ENCODE measurements around the gene STIM1.
A peak's percentile ranks its signal among the peaks of the same experiment; 100 is the strongest.
"Not testable (repeated sequence)": the region's sequence is repeated elsewhere in the genome, so short reads cannot be mapped to it uniquely, and the experiment has no call there.

STIM1 gene

GRCh38 chr11:3854977-3855807 lies at the start of gene STIM1:
Gene STIM1 (plus strand): TSS chr11:3855664. CDS start chr11:3856271, 607 bp downstream.
- peak; percentile 93 to 98 (median 94) for DNase-seq

DNA sequence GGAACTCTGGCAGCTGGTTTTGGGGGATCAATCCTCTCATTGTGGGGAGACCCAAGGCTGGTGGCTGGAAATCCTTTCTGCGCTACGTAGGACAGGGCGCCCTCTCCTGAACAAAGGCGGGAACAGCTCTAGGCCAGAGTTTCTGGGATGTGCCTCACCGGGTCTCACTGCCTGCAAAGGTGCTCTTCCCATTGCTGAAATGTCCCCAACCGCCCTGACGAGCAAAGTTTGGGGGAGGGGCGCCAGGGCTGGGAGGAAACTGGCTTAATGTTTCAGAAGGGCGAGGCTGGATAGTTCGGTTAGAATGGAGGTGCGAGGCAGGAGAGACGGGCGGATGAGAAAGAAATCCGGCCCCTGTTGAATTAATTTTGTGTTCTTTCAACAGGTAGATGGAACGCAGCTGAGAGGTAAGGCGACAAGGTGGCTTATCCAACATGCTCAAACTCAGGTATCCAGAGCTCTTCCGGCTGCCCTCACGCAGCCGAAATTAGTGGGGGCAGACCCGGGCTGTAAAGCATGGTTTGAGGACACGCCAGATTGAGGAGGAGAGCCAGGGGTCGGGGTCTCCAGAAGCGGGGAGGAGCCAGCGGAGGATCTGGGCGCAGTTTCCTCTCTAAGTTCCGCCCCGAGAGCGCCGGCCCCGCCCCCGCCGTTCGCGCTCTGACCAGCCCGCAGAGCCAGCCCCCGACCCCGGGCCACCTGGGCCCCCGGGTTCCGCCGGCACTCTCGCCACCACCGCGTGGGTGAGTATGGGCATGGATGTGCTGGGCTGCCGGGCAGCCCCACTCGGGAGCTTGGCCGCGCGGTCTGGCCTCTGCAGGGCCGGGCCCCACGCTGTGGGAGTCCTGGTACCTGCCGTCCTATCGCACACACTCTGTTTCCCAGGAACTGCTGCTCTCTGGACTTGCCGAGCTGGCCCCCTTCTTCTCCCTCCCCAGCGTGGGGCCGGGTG lies 47.3 kb upstream of the STIM1 start, which contains the start of gene PGAP2:
PGAP2 (plus strand) TSS at position 652 of the 952 bp plus-strand sequence. CDS start 2,700 bp downstream, outside the sequence.
- peak in 3 of 4 experiments; percentile 14 to 26 (median 23) for DNase-seq

DNA sequence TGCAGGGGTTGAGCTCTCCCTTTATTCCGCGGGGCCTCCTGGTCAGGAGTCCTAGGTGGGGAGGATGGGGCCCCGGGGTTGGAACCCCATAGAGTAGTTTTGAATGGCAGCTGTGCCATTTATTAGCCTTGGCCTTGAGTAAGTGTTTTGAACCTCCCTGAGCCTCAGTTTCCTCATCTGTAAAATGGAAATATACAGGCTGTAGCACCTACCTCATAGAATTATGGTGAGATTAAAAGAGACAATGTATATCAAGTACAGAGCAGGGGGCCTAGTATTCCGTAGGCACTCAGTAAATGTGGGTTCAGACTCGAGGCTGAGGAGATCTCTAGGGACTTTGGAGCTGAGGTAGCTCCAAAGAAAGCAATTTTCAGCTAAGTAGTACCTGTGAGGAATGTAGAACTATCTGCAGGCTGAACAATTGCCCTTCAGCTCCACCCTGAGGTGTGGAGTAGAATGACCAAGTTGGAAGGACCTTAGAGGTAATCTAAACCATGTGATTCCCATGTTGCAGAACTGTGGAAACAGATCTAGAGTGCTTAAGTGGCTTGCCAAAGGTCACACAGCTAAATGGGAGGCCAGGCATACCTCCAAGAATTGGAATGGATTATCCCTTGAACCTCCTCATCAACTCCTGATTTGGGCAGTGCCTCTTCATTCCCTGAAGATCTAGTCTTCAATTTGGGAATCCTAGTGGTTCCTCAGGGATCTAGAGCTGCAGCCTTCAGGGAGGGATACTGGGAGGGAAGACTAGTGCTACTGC lies 46.4 kb upstream of the STIM1 start:
- no peak for DNase-seq

DNA sequence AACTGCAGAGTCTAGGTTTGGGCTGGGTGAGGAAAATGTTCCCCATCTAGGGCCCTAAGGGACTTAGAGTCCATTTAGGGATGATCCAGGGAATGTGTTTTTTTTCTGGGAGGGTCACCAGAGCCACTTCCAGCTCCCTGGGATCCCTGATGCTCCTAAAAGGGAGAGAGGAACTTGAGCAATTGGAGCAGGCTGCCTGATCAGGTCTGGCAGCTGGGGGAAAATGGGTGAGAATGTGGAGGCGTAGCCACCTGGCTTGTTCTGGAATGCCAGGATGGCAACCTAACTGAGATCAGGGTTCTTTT lies 45.9 kb upstream of the STIM1 start:
- DNase-seq: no peak

GRCh38 chr11:3810446-3810845 lies 45.0 kb upstream of the STIM1 start:
- DNase-seq: no peak

GRCh38 chr11:3810951-3811350 lies 44.5 kb upstream of the STIM1 start:
- DNase-seq: no peak

- DNase-seq: not testable (repeated sequence)
These were observed 40.6 kb upstream of the STIM1 start for GRCh38 chr11:3814832-3815231.

DNA sequence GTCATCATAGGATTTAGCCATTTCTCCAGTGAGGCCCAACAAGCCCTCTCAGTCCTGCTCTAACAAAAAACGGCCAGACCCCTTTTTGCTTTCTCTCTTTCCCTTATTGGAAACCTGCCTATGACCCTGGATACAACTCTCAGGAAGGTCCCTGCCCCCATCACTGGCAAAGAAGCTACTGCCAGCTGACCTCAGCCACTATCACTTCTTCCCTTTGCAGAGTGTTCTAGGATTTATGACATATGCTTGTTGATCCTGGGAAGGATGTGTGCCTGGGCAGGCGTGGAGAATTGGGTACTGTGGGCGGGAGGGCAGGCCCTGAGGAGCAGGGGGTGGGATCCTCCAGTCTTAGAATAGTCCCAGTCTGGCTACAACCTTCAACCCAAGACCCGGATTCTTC lies 39.6 kb upstream of the STIM1 start:
- no peak for DNase-seq

- DNase-seq: no peak
These were observed 38.8 kb upstream of the STIM1 start for GRCh38 chr11:3816673-3817072.

GRCh38 chr11:3817181-3817800 lies 38.2 kb upstream of the STIM1 start:
- no peak for DNase-seq

GRCh38 chr11:3820971-3821370 lies 34.5 kb upstream of the STIM1 start:
- no peak for DNase-seq

GRCh38 chr11:3822312-3822711 lies 33.2 kb upstream of the STIM1 start:
- no peak for DNase-seq

- DNase-seq: no peak
These were observed 32.2 kb upstream of the STIM1 start for GRCh38 chr11:3823303-3823702.

DNA sequence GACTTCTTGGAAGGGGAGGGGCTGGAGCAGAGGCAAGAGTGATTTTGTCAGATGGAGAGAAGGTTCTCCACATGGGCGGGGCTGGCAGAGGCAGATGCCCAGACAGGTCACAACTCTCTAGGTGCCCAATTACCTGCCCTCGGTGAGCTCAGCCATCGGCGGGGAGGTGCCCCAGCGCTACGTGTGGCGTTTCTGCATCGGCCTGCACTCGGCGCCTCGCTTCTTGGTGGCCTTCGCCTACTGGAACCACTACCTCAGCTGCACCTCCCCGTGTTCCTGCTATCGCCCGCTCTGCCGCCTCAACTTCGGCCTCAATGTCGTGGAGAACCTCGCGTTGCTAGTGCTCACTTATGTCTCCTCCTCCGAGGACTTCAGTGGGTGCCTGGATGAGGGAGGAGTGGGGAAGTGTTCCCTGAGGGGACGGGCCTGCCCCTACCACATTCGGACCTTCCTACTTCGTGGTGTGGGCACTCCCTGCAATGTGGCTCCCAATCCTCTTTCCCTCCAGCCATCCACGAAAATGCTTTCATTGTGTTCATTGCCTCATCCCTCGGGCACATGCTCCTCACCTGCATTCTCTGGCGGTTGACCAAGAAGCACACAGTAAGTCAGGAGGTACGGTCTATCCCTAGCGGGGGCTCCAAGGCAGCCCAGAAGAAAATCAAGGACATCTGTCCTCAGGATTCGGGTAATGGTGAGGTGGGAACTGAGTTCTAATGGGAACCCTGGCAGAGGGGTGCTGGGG lies 31.5 kb upstream of the STIM1 start:
- no peak for DNase-seq

DNA sequence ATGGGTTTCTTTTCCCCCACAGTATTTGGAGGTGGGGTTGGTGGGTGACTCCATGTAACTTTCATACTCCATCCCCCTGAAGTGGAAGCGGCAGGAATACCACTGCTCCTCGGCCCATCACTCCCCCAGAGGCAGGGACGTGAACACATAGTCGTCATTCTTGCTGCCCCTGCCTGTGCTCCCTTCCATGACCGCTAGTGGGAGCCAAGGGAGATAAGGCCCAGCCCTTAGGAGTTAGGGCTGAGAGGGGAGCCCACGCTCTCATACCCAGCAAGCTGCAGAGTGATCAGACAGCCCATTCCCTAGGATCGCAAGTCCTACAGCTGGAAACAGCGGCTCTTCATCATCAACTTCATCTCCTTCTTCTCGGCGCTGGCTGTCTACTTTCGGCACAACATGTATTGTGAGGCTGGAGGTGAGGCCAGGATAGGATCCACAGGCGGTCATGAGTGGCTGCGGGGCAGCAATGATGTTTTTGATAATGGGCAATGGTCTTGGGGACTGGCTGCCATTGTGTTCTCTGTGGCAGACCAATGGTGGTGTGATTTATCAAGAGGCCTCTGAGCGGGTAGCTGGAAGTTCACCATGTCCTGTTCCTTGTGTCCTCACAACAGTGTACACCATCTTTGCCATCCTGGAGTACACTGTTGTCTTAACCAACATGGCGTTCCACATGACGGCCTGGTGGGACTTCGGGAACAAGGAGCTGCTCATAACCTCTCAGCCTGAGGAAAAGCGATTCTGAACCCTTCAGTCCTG lies 30.6 kb upstream of the STIM1 start:
- DNase-seq: peak; percentile 52 to 71 (median 65)

DNA sequence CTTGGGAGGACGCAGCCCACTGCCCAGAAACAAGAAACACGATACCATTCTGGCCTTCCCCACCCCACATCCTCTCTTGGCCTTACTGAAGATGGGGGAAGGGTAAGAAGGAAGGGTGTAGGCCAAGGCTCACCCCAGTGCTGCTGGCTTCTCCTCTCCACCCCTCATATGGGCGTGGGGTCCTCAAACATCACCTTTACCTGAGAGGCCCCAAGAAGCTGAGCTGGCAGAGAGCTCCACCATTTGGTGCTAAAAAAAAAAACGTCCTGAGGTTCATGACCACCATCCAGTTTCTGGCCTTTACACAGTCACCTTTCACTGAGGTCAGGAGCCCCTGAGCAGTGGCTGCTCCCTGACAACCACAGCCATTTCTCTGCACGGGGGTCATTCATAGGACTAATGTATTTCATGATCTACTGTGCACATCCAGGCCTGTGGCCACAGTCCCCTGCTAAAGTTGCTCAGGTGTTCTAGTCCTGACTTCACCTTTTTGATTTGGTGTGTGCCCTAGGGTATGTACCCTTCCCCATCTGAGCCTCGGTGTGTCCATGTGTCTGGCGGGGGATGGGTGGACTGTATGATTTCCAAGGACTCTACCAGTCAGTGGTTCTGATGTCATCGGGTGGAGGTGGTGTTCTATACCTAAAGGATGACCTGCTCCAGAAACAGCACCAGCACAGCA lies 29.9 kb upstream of the STIM1 start:
- no peak for DNase-seq

GRCh38 chr11:3826721-3827120 lies 28.7 kb upstream of the STIM1 start:
- DNase-seq: no peak

DNA sequence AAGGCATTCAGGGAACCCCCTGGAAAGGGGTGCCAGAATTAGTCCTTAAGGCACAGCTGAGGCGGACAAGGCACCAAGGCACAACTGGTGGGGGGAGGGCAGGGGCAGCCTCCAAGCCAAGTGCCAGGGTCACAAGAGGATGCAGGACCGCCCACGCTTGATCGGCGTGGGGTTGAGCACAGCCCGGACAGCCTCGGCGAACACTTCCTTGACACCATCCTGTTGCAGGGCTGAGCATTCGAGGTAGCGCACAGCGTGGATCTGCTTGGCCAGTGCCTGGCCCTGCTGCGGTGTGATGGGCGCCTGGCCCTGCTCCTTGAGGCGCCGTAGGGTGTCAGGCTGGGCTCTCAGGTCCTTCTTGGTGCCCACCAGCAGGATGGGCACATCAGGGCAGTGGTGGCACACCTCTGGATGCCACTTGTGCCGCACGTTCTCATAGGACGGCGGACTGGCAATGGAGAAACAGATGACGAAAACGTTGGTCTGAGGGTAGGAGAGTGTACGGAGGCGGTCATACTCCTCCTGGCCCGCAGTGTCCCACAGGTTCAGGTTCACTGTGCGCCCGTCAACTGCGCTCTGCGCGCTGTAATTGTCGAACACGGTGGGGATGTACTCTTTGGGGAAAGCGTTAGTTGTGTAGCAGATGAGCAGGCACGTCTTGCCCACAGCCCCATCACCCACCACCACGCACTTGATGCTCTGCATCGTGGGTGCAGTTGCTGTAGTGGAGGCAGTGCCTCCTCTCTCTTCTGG lies 27.9 kb upstream of the STIM1 start:
- DNase-seq: no peak

DNA sequence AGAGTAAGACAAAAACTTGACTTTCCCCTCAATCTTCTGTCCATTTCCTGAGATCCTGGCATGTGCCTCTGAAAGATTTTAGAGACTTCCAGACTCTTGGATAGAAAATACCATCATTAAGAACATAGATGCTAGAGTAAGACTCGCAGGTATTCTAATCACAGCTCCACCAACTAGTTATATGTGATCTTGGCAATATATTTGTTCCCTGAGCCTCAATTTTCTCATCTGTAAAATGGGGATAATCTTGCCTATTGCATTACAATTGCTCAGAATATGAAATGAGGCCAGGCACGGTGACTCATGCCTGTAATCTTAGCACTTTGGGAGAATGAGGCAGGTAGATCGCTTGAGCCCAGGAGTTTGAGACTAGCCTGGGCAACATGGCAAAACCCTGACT lies 25.4 kb upstream of the STIM1 start:
- DNase-seq: no peak

GRCh38 chr11:3830730-3831129 lies 24.7 kb upstream of the STIM1 start:
- no peak for DNase-seq

Data from activated CD4-positive, CD25-positive, alpha-beta regulatory T cell (primary cell).